Neural cell (in vitro differentiated cells): ENCODE results near the gene PFKL. TPM values are rescaled to one million over a fixed set of nuclear protein-coding genes. Genes with fewer than 3 reads are reported as not detected.

Experiments
- H2AFZ ChIP-seq: fragments of 200-600, 300-800 bp; sonication (generic), shearing (Covaris generic); 2 replicates; pipeline ENCODE4 v1.6.0; 2014; ENCODE audit warnings: low read depth, mild to moderate bottlenecking, antibody characterized with exemption, low read length, moderate library complexity
- H3F3A ChIP-seq: fragments of 200-600 bp; shearing (Covaris generic); 2 replicates; pipeline ENCODE4 v1.6.1; 2016; ENCODE audit warnings: mild to moderate bottlenecking, moderate library complexity, mixed read lengths, antibody characterized with exemption, low read length; ENCODE audit not compliant: insufficient read depth, poor library complexity, severe bottlenecking
- H3K27ac ChIP-seq: fragments of 200-600, 300-800 bp; sonication (generic), shearing (Covaris generic); 2 replicates; pipeline ENCODE4 v1.5.1; 2014; ENCODE audit warnings: mild to moderate bottlenecking, low read length, moderate library complexity
- H3K27me3 ChIP-seq: fragments of 300-800, 200-600 bp; sonication (generic), shearing (Covaris generic); 2 replicates; pipeline ENCODE4 v1.6.0; 2014; ENCODE audit warnings: mild to moderate bottlenecking, low read depth, low read length, moderate library complexity; ENCODE audit not compliant: insufficient read depth
- H3K36me3 ChIP-seq: fragments of 300-800, 200-600 bp; sonication (generic), shearing (Covaris generic); 2 replicates; pipeline ENCODE4 v1.5.1; 2014; ENCODE audit warnings: mild to moderate bottlenecking, antibody characterized with exemption, low read length, moderate library complexity; ENCODE audit not compliant: insufficient read depth
- H3K4me2 ChIP-seq: fragments of 300-800, 200-600 bp; sonication (generic), shearing (Covaris generic); 2 replicates; pipeline ENCODE4 v1.6.0; 2014; ENCODE audit warnings: mild to moderate bottlenecking, low read length
- H3K4me3 ChIP-seq: fragments of 300-800, 200-600 bp; sonication (generic), shearing (Covaris generic); 2 replicates; pipeline ENCODE4 v1.5.1; 2014; ENCODE audit warnings: mild to moderate bottlenecking, low read length, moderate library complexity
- H3K79me2 ChIP-seq: fragments of 200-600 bp; shearing (Covaris generic); replicated peaks from 2 replicates; pipeline ENCODE4 v1.6.0; 2014; ENCODE audit warnings: mild to moderate bottlenecking, low read length, moderate library complexity; ENCODE audit not compliant: insufficient read depth
- H3K9ac ChIP-seq: fragments of 300-800, 200-600 bp; sonication (generic), shearing (Covaris generic); 2 replicates; pipeline ENCODE4 v1.6.1; 2016; ENCODE audit warnings: mild to moderate bottlenecking, low read length, mixed read lengths
- H3K9me2 ChIP-seq: fragments of 200-600 bp; shearing (Covaris generic); 2 replicates; pipeline ENCODE4 v1.6.1; 2016; ENCODE audit warnings: mild to moderate bottlenecking, low read length, mixed read lengths; ENCODE audit not compliant: insufficient read depth
- H3K9me3 ChIP-seq: fragments of 200-600, 300-800 bp; sonication (generic), shearing (Covaris generic); 2 replicates; pipeline ENCODE4 v1.6.1; 2016; ENCODE audit warnings: mild to moderate bottlenecking, mixed run types, low read length, moderate library complexity, mixed read lengths
- H4K20me1 ChIP-seq: fragments of 200-600 bp; shearing (Covaris generic); 2 replicates; pipeline ENCODE4 v1.6.1; 2016; ENCODE audit warnings: mild to moderate bottlenecking, mixed run types; ENCODE audit not compliant: insufficient read depth
- CTCF ChIP-seq: fragments of 450-650 bp; IDR thresholded peaks from 2 replicates; pipeline ENCODE4 v1.5.1; 2014; ENCODE audit warnings: antibody characterized with exemption, mild to moderate bottlenecking, moderate library complexity; ENCODE audit not compliant: poor library complexity, severe bottlenecking
- EP300 ChIP-seq: fragments of 450-650 bp; conservative IDR thresholded peaks from 2 replicates; pipeline ENCODE4 v1.6.1; 2014; ENCODE audit warnings: antibody characterized with exemption, mild to moderate bottlenecking, moderate library complexity; ENCODE audit not compliant: poor library complexity, severe bottlenecking
- EZH2 ChIP-seq: fragments of 200-600, 300-800 bp; shearing (Covaris generic), sonication (generic); IDR thresholded peaks from 2 replicates; pipeline ENCODE4 v1.6.1; 2014; ENCODE audit warnings: antibody characterized with exemption, low read length, borderline replicate concordance, mild to moderate bottlenecking; ENCODE audit not compliant: insufficient read depth, poor library complexity, severe bottlenecking
- MXI1 ChIP-seq: fragments of 450-650 bp; conservative IDR thresholded peaks from 2 replicates; pipeline ENCODE4 v1.6.1; 2014; ENCODE audit warnings: antibody characterized with exemption, mild to moderate bottlenecking; ENCODE audit not compliant: poor library complexity, severe bottlenecking
- POLR2AphosphoS5 ChIP-seq: IDR thresholded peaks from 2 replicates; pipeline ENCODE4 v1.6.1; 2012
- RAD21 ChIP-seq: fragments of 450-650 bp; conservative IDR thresholded peaks from 2 replicates; pipeline ENCODE4 v1.6.1; 2014; ENCODE audit warnings: antibody characterized with exemption, mild to moderate bottlenecking, moderate library complexity
- REST ChIP-seq: IDR thresholded peaks from 2 replicates; pipeline ENCODE4 v1.6.1; 2012; ENCODE audit warnings: borderline replicate concordance
- SMC3 ChIP-seq: fragments of 450-650 bp; conservative IDR thresholded peaks from 2 replicates; pipeline ENCODE4 v1.6.1; 2014; ENCODE audit warnings: antibody characterized with exemption, mild to moderate bottlenecking, moderate library complexity; ENCODE audit not compliant: poor library complexity
- TAF1 ChIP-seq: IDR thresholded peaks from 2 replicates; pipeline ENCODE4 v1.6.1; 2012; ENCODE audit warnings: low read depth
- polyA plus RNA-seq: library from polyadenylated mRNA; depleted of rRNA; stranded (reverse); fragments of >200 nt; gene quantifications from 2 replicates; pipeline ENCODE4 v1.2.3, GENCODE V29; 2014

PFKL gene
- polyA plus RNA-seq, 1 donor from 2014 or later: 79.6 TPM

GRCh38 chr21:44260791-44261631 lies 38.8 kb upstream of the PFKL start:
- no peak overlapping the region for H3K27ac ChIP-seq
- H3K79me2 ChIP-seq: no peaks in the 10 kb centered on the region
- no peaks in the 10 kb centered on the region for H3F3A ChIP-seq
- H3K27me3 ChIP-seq: no peaks in the 10 kb centered on the region
- no peak for TF ChIP-seq MXI1
- no peak for TF ChIP-seq REST
- TF ChIP-seq CTCF: no peak
- no peak for TF ChIP-seq POLR2AphosphoS5
- no peak for TF ChIP-seq RAD21
- no peak for TF ChIP-seq SMC3
- no peak for TF ChIP-seq EP300
- TF ChIP-seq TAF1: no peak
- TF ChIP-seq EZH2: no peak
- no peak overlapping the region for H3K4me2 ChIP-seq
- H4K20me1 ChIP-seq: no peaks in the 10 kb centered on the region
- no peaks in the 10 kb centered on the region for H3K9me2 ChIP-seq
- H3K4me3 ChIP-seq: no peak overlapping the region
- no peak overlapping the region for H2AFZ ChIP-seq
- H3K36me3 ChIP-seq: no peaks in the 10 kb centered on the region
- no peaks in the 10 kb centered on the region for H3K9me3 ChIP-seq
- H3K9ac ChIP-seq: no peak overlapping the region

- H3K79me2 ChIP-seq: no peaks in the 10 kb centered on the region
- H3K9ac ChIP-seq: no peak within 1 kb of the TSS
Observed at GRCh38 chr21:44261675-44262295, 38.1 kb upstream of the PFKL start, which contains the start of gene DNMT3L. Gene DNMT3L (minus strand): TSS chr21:44261897. CDS start chr21:44261259, 638 bp downstream.

More at GRCh38 chr21:44261675-44262295, 38.1 kb upstream of the PFKL start, which contains the start of gene DNMT3L:
- H3K27me3 ChIP-seq: no peaks in the 10 kb centered on the region
- no peaks in the 10 kb centered on the region for H3K9me2 ChIP-seq
- TF ChIP-seq SMC3 (no peak), REST (no peak), MXI1 (no peak), RAD21 (no peak), CTCF (no peak), TAF1 (no peak), POLR2AphosphoS5 (no peak), EZH2 (no peak), EP300 (no peak)
- H4K20me1 ChIP-seq: no peaks in the 10 kb centered on the region
- no peaks in the 10 kb centered on the region for H3K36me3 ChIP-seq
- H3K4me3 ChIP-seq: no peak within 1 kb of the TSS
- H3K4me2 ChIP-seq: no peak within 1 kb of the TSS
- H3K27ac ChIP-seq: no peak within 1 kb of the TSS
- no peaks in the 10 kb centered on the region for H3K9me3 ChIP-seq
- H2AFZ ChIP-seq: no peak within 1 kb of the TSS
- no peaks in the 10 kb centered on the region for H3F3A ChIP-seq
